DND-41 (cell line): ENCODE data around the gene RNF149.
"Not testable (repeated sequence)": the region's sequence is repeated elsewhere in the genome, so short reads cannot be mapped to it uniquely, and the experiment has no call there.

Experiments used
- EZH2 ChIP-seq: IDR thresholded peaks from 3 replicates; pipeline ENCODE4 v1.6.1; 2012; ENCODE audit warnings: borderline replicate concordance, low read depth, mild to moderate bottlenecking, moderate library complexity, low read length, inconsistent platforms; ENCODE audit not compliant: severe bottlenecking
- TF ChIP-seq, protein P1 (sequence below): IDR thresholded peaks from 2 replicates; pipeline ENCODE4 v1.5.1; 2012; ENCODE audit warnings: borderline replicate concordance, low read length, moderate library complexity, mild to moderate bottlenecking; ENCODE audit not compliant: poor library complexity, severe bottlenecking; ENCODE audit errors: extremely low read depth

DNA sequence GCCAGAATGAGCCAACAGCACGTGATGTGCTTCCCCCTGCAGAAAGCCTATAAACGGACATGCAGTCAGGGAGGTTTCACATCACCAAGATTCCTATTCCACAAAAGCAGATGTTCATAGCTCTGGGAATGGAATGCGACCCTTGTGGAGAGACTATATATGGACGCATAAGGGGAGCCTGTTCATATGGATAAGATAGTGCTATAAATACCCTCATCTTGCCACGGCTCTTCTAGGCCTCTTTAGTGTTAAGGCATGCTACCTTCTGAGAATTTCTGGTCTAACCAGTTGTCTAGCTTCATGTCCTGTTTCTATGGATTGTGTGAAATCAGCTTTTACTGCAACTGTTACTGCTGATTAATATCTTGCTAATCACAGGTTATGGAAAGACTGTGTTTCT, 70.6 kb downstream of the RNF149 start:
- not testable (repeated sequence) for TF ChIP-seq EZH2
- TF ChIP-seq, protein P1, sequence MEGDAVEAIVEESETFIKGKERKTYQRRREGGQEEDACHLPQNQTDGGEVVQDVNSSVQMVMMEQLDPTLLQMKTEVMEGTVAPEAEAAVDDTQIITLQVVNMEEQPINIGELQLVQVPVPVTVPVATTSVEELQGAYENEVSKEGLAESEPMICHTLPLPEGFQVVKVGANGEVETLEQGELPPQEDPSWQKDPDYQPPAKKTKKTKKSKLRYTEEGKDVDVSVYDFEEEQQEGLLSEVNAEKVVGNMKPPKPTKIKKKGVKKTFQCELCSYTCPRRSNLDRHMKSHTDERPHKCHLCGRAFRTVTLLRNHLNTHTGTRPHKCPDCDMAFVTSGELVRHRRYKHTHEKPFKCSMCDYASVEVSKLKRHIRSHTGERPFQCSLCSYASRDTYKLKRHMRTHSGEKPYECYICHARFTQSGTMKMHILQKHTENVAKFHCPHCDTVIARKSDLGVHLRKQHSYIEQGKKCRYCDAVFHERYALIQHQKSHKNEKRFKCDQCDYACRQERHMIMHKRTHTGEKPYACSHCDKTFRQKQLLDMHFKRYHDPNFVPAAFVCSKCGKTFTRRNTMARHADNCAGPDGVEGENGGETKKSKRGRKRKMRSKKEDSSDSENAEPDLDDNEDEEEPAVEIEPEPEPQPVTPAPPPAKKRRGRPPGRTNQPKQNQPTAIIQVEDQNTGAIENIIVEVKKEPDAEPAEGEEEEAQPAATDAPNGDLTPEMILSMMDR: not testable (repeated sequence)
